ENCODE results near the gene CBX2.

CBX2 gene

GRCh38 chr17:79809530-79810129 lies 31.7 kb downstream of the CBX2 start:
- DNase-seq (ENCODE audit: insufficient read length, low spot score), result no peak
- no peak for TF ChIP-seq CTCF (IDR thresholded peaks at IDR 0.05; ENCODE audit: insufficient read depth, missing control alignments)
- no peak for FAIRE-seq

- FAIRE-seq (no peak), DNase-seq (ENCODE audit: insufficient read length, low spot score) (peak; percentile 86)
- TF ChIP-seq CTCF (IDR thresholded peaks at IDR 0.05; ENCODE audit: insufficient read depth, missing control alignments), result no peak
Observed at GRCh38 chr17:79810130-79811010, 32.4 kb downstream of the CBX2 start.

GRCh38 chr17:79811011-79811867 lies 33.3 kb downstream of the CBX2 start:
- peak; percentile 72 for TF ChIP-seq CTCF (IDR thresholded peaks at IDR 0.05; ENCODE audit: insufficient read depth, missing control alignments)
- FAIRE-seq, result no peak
- peak; percentile 96 for DNase-seq (ENCODE audit: insufficient read length, low spot score)

- no peak for TF ChIP-seq CTCF (IDR thresholded peaks at IDR 0.05; ENCODE audit: insufficient read depth, missing control alignments)
- DNase-seq (ENCODE audit: insufficient read length, low spot score) (no peak), FAIRE-seq (no peak)
Observed at GRCh38 chr17:79811868-79812352, 34.0 kb downstream of the CBX2 start.

GRCh38 chr17:79812353-79813258 lies 34.7 kb downstream of the CBX2 start:
- TF ChIP-seq CTCF (IDR thresholded peaks at IDR 0.05; ENCODE audit: insufficient read depth, missing control alignments), result no peak
- no peak for DNase-seq (ENCODE audit: insufficient read length, low spot score)
- no peak for FAIRE-seq
